H1 (cell line): ENCODE results near the gene ELFN1. TPM values are rescaled to one million over a fixed set of nuclear protein-coding genes. Genes with fewer than 3 reads are reported as not detected.
"Not testable (repeated sequence)": the region's sequence is repeated elsewhere in the genome, so short reads cannot be mapped to it uniquely, and the experiment has no call there.

Experiments
- CTCF ChIA-PET: fragments of 300-600 bp; sonication (Branson Sonifier 250); formaldehyde crosslinking; loops from one replicate; lab custom pipeline; 2021; ENCODE audit not compliant: partially characterized antibody; lab: Charles Lee
- POLR2A ChIA-PET: fragments of 300-600 bp; sonication (Branson Sonifier 250); formaldehyde crosslinking; loops from one replicate; lab custom pipeline; 2021; ENCODE audit warnings: inconsistent platforms; ENCODE audit not compliant: partially characterized antibody; lab: Charles Lee
- DNase-seq, 2 experiments: peaks; one replicate each; pipeline versions ENCODE4 v3.0.0 to v3.0.0-alpha.2; 2010 to 2022; ENCODE audit warnings: low spot score in 2 of 2, low read depth in 1 of 2, mixed read lengths in 1 of 2
- FAIRE-seq: peaks from 2 replicates; lab custom pipeline; 2011; peaks lifted over from hg19 to GRCh38; lab: Jason Lieb, UNC
- H2AFZ ChIP-seq: 2 replicates; pipeline ENCODE4 v1.8.1; 2012; ENCODE audit warnings: low read length, inconsistent platforms
- H2AK5ac ChIP-seq: 2 replicates; pipeline ENCODE4 v1.6.1; 2013; ENCODE audit warnings: low read depth, low read length
- H2BK120ac ChIP-seq: replicated peaks from 2 replicates; pipeline ENCODE3; 2013; ENCODE audit warnings: low read depth, low read length, inconsistent platforms
- H2BK12ac ChIP-seq: 2 replicates; pipeline ENCODE4 v1.6.1; 2013; ENCODE audit warnings: low read depth, low read length
- H2BK15ac ChIP-seq: 2 replicates; pipeline ENCODE4 v1.6.1; 2013; ENCODE audit warnings: low read length
- H2BK20ac ChIP-seq: 2 replicates; pipeline ENCODE4 v1.6.1; 2013; ENCODE audit warnings: low read length
- H2BK5ac ChIP-seq: 2 replicates; pipeline ENCODE4 v1.6.1; 2013; ENCODE audit warnings: low read depth, low read length
- H3K14ac ChIP-seq: 2 replicates; pipeline ENCODE4 v1.6.1; 2013; ENCODE audit warnings: inconsistent platforms; ENCODE audit not compliant: insufficient read length
- H3K18ac ChIP-seq: 2 replicates; pipeline ENCODE4 v1.6.1; 2013; ENCODE audit warnings: low read length; ENCODE audit errors: extremely low read depth
- H3K23ac ChIP-seq: 2 replicates; pipeline ENCODE4 v1.6.1; 2013; ENCODE audit warnings: inconsistent platforms; ENCODE audit not compliant: insufficient read length
- H3K23me2 ChIP-seq: 2 replicates; pipeline ENCODE4 v1.6.1; 2013; ENCODE audit warnings: low read depth, low read length
- H3K27ac ChIP-seq: 2 replicates; pipeline ENCODE4 v1.6.1; 2011; ENCODE audit warnings: low read depth, low read length, inconsistent platforms
- H3K27me3 ChIP-seq, 4 experiments: replicated peaks in 1 of 4; 1 replicate in 1 of 4; 2 replicates in 3 of 4; pipeline versions ENCODE4 v1.6.1 to v1.8.1; 2011 to 2013; ENCODE audit warnings: low read length in 3 of 4, mild to moderate bottlenecking in 3 of 4, inconsistent platforms in 2 of 4, mixed read lengths in 2 of 4, moderate library complexity in 1 of 4; ENCODE audit not compliant: control insufficient read depth in 3 of 4, insufficient read depth in 3 of 4; ENCODE audit errors: extremely low read depth in 1 of 4
- H3K36me3 ChIP-seq, 4 experiments: 2 replicates each; pipeline versions ENCODE4 v1.6.1 to v1.8.1; 2011 to 2013; ENCODE audit warnings: mild to moderate bottlenecking in 4 of 4, low read length in 3 of 4, moderate library complexity in 2 of 4, control low read depth in 1 of 4, inconsistent platforms in 1 of 4; ENCODE audit not compliant: insufficient read depth in 4 of 4, control insufficient read depth in 2 of 4
- H3K4ac ChIP-seq: replicated peaks from 2 replicates; pipeline ENCODE3; 2013; ENCODE audit warnings: low read length, low read depth, mixed read lengths, inconsistent platforms; ENCODE audit not compliant: insufficient read length
- H3K4me1 ChIP-seq, 4 experiments: replicated peaks in 1 of 4; 1 replicate in 1 of 4; 2 replicates in 3 of 4; pipeline versions ENCODE4 v1.6.1 to v1.8.1; 2011 to 2013; ENCODE audit warnings: low read length in 3 of 4, inconsistent platforms in 2 of 4, mixed read lengths in 1 of 4; ENCODE audit not compliant: insufficient read depth in 4 of 4, control insufficient read depth in 3 of 4
- H3K4me2 ChIP-seq, 2 experiments: 2 replicates each; pipeline versions ENCODE4 v1.6.1 to v1.8.1; 2011 to 2013; ENCODE audit warnings: low read depth in 2 of 2, low read length in 2 of 2, control low read depth in 1 of 2, inconsistent platforms in 1 of 2, mild to moderate bottlenecking in 1 of 2; ENCODE audit not compliant: insufficient read depth in 1 of 2
- H3K4me3 ChIP-seq, 4 experiments: fragments of 200-600, 300-600 bp in 1 of 4; sonication (generic), shearing (Covaris generic), sonication (Bioruptor Twin) in 1 of 4; 2 replicates each; pipeline versions ENCODE4 v1.5.1 to v1.8.1; 2011 to 2016; ENCODE audit warnings: low read length in 4 of 4, low read depth in 3 of 4, control low read depth in 2 of 4, inconsistent platforms in 2 of 4, mild to moderate bottlenecking in 2 of 4, mixed read lengths in 1 of 4, moderate library complexity in 1 of 4; ENCODE audit not compliant: insufficient read depth in 2 of 4; ENCODE audit errors: extremely low read depth in 1 of 4
- H3K56ac ChIP-seq: replicated peaks from 2 replicates; pipeline ENCODE3; 2013; ENCODE audit warnings: low read depth, mild to moderate bottlenecking, mixed read lengths, low read length, inconsistent platforms; ENCODE audit not compliant: insufficient read length
- H3K79me1 ChIP-seq: 2 replicates; pipeline ENCODE4 v1.6.1; 2013; ENCODE audit warnings: low read depth, low read length, control low read depth
- H3K79me2 ChIP-seq, 2 experiments: 2 replicates each; pipeline versions ENCODE4 v1.6.1 to v1.8.1; 2012 to 2013; ENCODE audit warnings: low read length in 2 of 2, mild to moderate bottlenecking in 2 of 2, inconsistent platforms in 1 of 2; ENCODE audit not compliant: insufficient read depth in 2 of 2, control insufficient read depth in 1 of 2
- H3K9ac ChIP-seq, 4 experiments: replicated peaks in 1 of 4; 1 replicate in 1 of 4; 2 replicates in 3 of 4; pipeline versions ENCODE4 v1.6.1 to v1.8.1; 2011 to 2013; ENCODE audit warnings: low read depth in 3 of 4, low read length in 3 of 4, control low read depth in 2 of 4, mild to moderate bottlenecking in 2 of 4, moderate library complexity in 2 of 4, inconsistent platforms in 1 of 4; ENCODE audit errors: extremely low read depth in 1 of 4
- H3K9me3 ChIP-seq, 2 experiments: 2 replicates each; pipeline versions ENCODE4 v1.6.1 to v1.8.1; 2012 to 2013; ENCODE audit warnings: mild to moderate bottlenecking in 2 of 2, moderate library complexity in 2 of 2, control low read depth in 1 of 2, inconsistent platforms in 1 of 2, low read depth in 1 of 2, low read length in 1 of 2, mixed read lengths in 1 of 2; ENCODE audit not compliant: insufficient read depth in 2 of 2
- H4K20me1 ChIP-seq, 2 experiments: replicated peaks in 1 of 2; 2 replicates each; pipeline versions ENCODE3 to v1.8.1; 2011 to 2013; ENCODE audit warnings: inconsistent platforms in 2 of 2, low read length in 2 of 2, mild to moderate bottlenecking in 1 of 2; ENCODE audit not compliant: insufficient read depth in 2 of 2, control insufficient read depth in 1 of 2
- H4K5ac ChIP-seq: 2 replicates; pipeline ENCODE4 v1.6.1; 2013; ENCODE audit warnings: low read length, low read depth, mixed read lengths, inconsistent platforms; ENCODE audit not compliant: insufficient read length
- H4K8ac ChIP-seq: 2 replicates; pipeline ENCODE4 v1.8.0; 2013; ENCODE audit warnings: mild to moderate bottlenecking, moderate library complexity, low read length, inconsistent platforms; ENCODE audit not compliant: insufficient read depth; ENCODE audit errors: extremely low read depth
- H4K91ac ChIP-seq: replicated peaks from 2 replicates; pipeline ENCODE3; 2013; ENCODE audit warnings: low read length, mixed read lengths, inconsistent platforms; ENCODE audit not compliant: insufficient read length
- WGBS, 2 experiments: shearing (Covaris generic) in 1 of 2; methylation state at CpG; one replicate each; pipeline versions ENCODE4 v1.1.6 to v1.1.7; 2013 to 2015; ENCODE audit warnings: low lambda C conversion rate in 2 of 2, mixed read lengths in 2 of 2, inconsistent platforms in 1 of 2, low coverage in 1 of 2, missing lambda C conversion rate in 1 of 2; ENCODE audit not compliant: insufficient replicate concordance in 2 of 2, insufficient coverage in 1 of 2, insufficient read length in 1 of 2; ENCODE audit errors: extremely low coverage in 1 of 2, missing lambda C conversion rate in 1 of 2; 5-methylcytosine and 5-hydroxymethylcytosine counted together
- polyA plus RNA-seq, 7 experiments: library from polyadenylated mRNA; depleted of rRNA in 3 of 7; stranded (reverse) in 5 of 7; unstranded in 2 of 7; fragments of >200 nt in 5 of 7; fragments of 200-250 nt in 2 of 7; gene quantifications; 1 replicate in 5 of 7; 2 replicates in 1 of 7; 4 replicates in 1 of 7; pipeline versions ENCODE4 v1.2.1 to v1.2.3, GENCODE V29; 2011 to 2013; ENCODE audit warnings: missing spikeins in 2 of 7, mixed read lengths in 2 of 7
- total RNA-seq: library from RNA; stranded (reverse); fragmentation: NEBNext Ultra II Directional; extraction: Animal tissue kit (Norgen Biotek cat#: 25700); gene quantifications from 2 replicates; pipeline ENCODE4 v1.2.1, GENCODE V29; 2021

The ELFN1 gene
- total and polyA plus RNA-seq, 2 of the 8 experiments (the other 6 are each of a cell fraction or from before 2014, with no cell fraction given): 2.0 to 4.5 TPM

DNA sequence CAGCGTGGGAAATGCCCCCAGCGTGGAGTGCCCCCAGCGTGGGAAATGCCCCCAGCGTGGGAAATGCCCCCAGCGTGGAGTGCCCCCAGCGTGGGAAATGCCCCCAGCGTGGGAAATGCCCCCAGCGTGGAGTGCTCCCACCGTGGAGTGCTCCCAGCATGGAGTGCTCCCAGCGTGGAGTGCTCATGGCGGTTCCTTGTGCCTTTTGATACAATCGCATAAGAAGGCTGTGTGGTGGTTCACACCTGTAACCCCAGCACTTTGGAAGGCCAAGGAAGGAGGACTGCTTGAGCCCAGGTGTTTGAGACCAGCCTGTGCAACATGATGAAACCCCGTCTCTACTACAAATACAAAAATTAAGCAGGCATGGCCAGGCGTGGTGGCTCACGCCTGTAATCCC is 93.8 kb downstream of the ELFN1 start:
- H3K4me1 ChIP-seq, H3K4ac ChIP-seq, H4K91ac ChIP-seq, H3K4me2 ChIP-seq, H3K56ac ChIP-seq, H3K4me3 ChIP-seq, H3K23ac ChIP-seq, H3K14ac ChIP-seq, H3K79me1 ChIP-seq, H3K27me3 ChIP-seq, H2BK15ac ChIP-seq, H4K20me1 ChIP-seq, H3K36me3 ChIP-seq, H4K5ac ChIP-seq, POLR2A ChIA-PET, H3K23me2 ChIP-seq, H2AFZ ChIP-seq, H2AK5ac ChIP-seq, H3K18ac ChIP-seq, H2BK12ac ChIP-seq, H3K9ac ChIP-seq, H3K27ac ChIP-seq, FAIRE-seq, H4K8ac ChIP-seq, H2BK120ac ChIP-seq, H2BK5ac ChIP-seq, H3K79me2 ChIP-seq, H2BK20ac ChIP-seq, DNase-seq: not testable (repeated sequence)
- CTCF ChIA-PET: interaction anchor here (0.9 kb wide), 1 partner anchor 18 kb away, joined by 3 read pairs; no protein-coding TSS in a partner anchor
- peaks cover 3 to 17% of the 10 kb centered on the region in 2 experiments; a peak in 3 of 4 replicates for H3K9me3 ChIP-seq
- 88% methylated on average over 8 of the region's 15 CpGs; no CpG with 5 or more reads in 1 of the 2 experiments for WGBS, 2 experiments
